ENCODE data around the gene WDR35.

Gene WDR35

DNA sequence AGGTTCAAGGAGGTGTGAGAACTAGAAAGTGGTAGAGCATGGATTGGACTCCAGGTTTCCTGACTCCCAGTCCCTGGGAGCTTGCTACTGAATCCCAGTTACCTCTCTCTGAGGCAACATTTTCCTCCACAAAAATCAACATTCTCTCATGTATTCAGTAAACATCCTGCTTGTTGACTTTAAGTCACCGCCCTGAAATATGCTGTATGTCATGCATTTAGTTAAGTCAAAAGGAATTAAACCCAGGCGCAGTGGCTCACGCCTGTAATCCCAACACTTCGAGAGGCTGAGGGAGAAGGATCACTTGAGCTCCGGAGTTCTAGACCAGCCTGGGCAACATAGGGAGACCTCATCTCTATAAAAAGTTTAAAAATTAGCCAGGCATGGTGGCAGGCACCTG lies 18.8 kb upstream of the WDR35 start:
- no peak for DNase-seq

DNA sequence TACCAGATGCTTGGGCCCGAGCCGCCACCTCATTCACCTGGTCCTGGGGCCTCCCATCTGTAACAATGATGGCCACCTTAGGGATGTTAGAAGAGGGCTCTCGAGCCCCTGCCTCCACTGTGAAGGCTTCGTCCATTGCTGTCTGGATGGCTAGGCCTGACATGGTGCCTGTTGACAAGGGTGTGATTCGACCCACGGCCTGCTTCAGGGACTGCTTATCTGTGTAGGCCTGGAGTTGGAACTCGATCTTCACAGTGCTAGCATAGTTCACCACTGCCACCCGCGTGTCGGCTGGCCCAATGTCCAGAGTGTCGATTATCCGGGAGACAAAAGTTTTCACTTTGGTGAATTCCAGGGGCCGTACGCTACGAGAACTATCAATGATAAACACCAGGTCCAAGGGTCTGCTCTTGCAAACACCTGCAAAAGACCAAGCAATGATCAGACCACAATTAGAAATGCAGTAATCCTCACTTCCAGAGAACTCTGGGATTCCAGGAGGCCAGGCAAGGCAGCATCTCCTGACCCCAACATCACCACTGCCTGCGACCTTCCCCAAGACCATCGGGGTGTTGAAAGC lies 16.1 kb upstream of the WDR35 start:
- DNase-seq: no peak

DNA sequence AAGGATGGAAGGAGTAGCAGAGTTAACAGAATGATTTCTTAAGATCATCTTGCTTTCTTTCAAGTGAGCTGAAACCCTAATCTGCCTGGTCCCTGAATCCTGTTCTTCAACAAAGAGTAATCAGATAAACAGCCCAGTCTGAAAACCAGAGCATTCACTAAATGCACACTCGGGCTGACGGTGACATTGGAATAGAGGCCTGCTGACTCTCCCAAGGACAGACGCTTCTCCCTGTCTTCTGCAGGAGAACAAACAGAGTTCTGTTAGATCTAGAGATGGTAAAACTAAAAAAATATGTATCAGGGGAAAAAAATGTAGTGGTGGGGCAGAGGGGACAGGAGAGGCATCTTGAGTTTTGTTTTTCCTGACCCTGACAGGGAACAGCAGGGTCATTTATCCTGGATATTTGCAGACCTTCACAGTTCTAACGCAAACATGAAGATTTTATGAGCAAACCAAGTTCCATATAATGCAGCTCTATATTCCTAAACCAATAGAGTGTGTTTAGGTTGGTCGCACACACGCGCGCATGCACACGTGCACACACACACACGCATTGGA lies 15.2 kb upstream of the WDR35 start:
- no peak for DNase-seq

DNA sequence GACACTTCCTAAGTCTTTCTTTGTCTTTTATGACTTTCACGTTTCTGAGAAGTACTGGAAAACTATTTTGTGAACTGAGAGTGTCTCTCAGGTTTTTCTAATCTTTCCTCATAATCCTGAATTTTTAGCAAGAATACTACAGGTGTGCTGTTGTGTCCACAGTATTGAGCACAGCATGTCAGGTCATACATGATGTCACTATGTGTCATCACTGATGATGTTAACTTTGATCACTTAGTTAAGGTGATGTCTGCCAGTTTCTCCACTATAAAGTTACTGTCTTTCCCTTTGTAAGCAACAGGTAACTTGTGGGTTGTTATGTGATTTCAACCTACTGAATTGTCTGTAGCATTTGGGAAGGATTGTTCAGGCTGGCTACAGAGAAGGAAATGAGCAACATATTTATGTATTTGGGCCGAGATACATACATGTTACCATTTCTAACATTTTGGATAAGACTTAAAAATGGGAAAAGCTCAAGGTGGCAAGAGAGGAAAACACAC lies 11.5 kb upstream of the WDR35 start:
- DNase-seq: no peak

DNA sequence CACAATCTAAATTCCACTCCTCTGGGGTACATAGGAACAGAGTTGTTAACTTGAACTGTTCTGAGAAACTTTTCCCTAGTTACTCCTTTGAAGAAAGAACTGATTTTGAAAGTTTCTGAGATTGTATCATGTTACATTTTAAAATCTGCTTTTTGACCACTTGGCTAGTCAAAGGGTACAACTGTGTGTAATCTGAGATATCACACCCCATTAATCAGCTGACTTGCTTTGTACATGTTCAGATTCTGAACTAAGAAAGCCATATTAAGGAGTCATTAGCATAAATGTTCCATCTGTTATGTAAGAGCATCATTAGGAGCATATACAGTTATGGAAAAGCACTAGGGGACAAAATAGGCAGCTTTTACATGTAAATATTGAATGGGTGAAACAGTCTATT lies 3.8 kb upstream of the WDR35 start:
- DNase-seq: no peak

DNA sequence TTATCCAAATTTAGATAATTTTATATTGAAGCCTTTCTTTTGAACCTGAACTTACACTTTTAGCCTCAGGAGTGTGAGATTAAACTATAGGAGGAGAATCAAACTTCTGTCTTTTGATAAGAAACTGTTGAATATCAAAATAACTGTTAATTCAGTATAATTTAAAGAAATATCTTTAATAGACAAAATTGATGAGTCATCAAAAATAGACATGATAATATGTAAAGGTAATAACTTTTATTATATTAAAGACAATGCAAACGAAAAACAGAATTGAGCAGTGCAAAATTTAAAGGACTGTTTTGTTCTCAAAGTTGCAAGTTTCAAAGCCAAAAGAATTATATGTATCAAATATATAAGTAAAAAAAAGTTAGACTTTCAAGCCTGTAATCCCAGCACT lies 2.0 kb upstream of the WDR35 start:
- DNase-seq: no peak

DNA sequence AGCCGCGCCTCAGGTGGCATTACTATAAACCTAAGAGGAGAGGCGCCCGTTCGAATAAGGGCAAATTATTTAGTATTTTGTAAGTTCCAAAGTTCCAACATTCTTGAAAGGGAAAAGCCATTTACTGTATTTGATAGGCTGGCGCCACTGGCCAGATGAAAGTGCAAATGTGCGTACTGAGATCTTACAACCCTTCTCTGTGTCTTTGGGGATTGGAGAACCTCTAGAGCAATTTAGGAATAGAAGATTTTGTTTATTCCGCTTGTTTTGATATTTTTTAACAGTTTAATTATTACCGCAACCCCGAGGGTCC lies 467 bp upstream of the WDR35 start:
- no peak for DNase-seq

DNA sequence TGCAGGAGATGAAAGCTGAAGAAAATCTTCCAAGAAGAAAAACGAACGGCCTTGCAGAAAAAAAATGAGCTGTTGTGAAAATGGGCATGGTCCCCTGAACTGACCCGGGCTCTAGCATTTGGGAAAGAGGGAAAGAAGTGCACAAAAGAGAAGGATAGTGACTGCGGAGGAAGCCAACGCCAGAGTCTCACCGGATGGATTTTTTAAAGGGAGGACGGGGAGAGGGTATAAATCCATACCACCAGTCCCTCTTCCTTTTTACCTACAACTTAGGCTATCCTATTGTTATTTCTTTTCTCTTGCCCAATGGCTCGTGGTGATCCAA lies 601 bp downstream of the WDR35 start:
- no peak for DNase-seq

DNA sequence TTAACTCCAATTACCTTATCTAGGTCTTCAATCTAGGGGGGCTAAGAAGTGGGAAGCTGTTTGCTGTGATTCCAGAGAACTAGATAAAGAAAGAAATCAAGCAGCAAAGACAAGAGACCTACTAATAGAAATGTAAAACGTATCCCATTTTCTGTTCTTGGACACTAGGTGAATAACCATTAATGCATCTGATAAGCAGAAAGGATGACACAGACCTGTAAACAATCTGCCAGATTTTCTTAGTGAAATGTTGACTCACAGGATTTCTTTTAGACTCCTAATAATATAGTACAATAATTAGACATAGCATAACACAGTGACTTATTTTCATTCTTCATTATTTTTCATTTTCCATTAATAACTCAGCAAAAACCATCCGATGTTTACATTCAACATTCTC lies 1.3 kb downstream of the WDR35 start:
- DNase-seq: no peak

DNA sequence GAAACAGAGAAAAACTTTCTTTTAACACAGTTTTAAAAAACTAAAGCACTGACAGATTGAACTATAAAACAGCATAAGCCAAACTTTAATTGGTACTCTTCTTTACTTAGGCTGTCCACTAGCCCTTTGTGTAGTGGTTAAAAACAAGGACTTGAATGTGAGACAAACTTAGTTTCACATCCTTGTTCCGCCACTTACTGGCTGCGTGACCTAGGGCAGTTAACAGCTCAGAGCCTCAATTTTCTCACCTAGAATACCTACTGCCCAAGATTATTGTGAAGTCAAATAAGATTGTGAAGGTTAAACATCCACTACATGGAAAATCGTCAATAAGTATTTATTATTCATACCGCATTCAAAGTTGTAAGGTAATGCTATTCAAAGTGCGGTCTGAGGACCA lies 2.0 kb downstream of the WDR35 start:
- no peak for DNase-seq

DNA sequence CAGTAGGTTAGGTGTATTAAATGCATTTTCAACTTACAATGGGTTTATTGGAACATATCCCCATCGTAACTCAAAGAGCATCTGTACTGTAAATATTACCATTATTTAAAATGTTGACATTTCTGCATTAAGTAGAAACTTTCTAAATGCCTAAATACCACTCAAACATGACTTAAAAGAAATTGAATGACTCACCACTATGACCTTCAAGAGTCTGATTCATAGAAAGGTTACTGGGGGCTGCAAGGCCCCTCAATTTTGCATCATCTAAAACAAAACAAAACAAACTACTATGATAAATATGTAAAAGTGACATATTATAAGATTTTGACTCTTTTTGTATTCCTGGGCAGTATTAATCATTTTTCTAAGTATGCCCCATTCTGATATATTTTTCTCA lies 7.6 kb downstream of the WDR35 start:
- DNase-seq: no peak

DNA sequence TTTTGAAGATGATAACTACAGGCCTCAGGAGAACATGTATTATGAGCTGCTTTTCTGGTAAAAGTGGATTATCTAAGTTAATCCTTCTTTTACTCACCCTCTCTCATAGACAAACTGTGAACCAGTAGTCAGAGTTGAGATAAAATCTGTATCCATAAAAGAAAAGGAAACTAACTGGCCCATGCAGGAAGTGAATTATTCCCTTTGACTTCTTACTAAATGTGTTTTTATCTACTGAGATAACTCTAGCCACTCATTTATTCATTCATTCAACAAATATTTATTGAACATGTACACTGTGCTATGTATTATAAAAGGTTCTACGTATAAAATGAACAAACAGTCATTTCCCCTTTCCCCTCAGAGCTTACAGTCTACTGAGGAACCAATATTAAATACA lies 10.0 kb downstream of the WDR35 start:
- DNase-seq: no peak

DNA sequence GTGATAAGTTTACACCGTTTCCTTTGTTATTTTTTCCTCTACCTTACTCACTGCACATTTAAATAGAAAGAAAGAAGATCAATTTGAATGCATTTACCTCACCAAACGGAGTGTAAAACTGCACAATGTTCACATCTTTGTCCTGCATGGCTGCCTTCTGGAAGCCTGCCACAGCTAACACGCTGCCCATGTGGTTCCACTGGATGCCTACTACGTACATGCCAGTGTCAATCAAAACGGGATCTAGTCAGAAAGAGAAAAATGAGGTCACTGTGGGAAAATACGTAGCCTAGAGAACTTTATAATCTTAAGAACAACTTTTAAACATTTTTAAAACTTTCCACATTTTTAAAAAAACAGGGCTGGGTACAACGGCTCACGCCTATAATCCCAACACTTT lies 16.4 kb downstream of the WDR35 start:
- no peak for DNase-seq

DNA sequence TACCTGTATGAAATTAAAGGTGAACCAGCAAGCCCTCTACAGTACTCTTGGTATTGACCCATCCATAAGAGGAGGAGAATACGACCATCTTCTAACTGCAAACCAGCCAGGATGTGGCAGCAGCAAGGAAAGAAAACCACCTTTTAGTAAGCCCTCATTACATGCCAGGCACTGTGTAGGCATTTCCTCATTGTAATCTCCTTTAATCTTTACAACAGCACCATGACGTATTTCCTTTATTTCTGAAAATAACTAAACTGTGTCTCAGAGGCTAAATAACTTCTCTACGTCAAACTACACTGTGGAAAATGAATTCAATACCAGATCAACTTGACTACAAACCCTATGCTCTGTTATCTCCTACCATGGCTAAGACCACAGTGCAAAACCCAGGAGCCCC lies 18.2 kb downstream of the WDR35 start:
- no peak for DNase-seq

DNA sequence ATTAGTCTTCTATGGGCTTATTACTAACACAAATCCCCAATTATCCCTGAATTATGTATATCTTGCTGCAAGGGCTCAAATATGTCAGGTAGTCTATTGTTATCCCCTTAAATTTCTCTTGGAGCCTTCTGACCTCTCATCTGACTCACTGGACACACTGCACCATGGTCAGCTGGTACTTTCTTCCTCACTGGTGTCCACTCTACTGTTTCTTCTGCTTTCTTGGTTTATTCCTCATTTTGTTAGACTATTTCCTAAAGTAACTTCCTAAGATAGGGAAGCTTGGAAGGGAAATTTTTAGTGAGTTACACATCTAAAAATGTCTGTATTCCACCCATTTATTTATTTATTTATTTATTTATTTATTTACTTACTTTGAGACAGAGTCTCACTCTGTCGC lies 26.5 kb downstream of the WDR35 start:
- no peak for DNase-seq

DNA sequence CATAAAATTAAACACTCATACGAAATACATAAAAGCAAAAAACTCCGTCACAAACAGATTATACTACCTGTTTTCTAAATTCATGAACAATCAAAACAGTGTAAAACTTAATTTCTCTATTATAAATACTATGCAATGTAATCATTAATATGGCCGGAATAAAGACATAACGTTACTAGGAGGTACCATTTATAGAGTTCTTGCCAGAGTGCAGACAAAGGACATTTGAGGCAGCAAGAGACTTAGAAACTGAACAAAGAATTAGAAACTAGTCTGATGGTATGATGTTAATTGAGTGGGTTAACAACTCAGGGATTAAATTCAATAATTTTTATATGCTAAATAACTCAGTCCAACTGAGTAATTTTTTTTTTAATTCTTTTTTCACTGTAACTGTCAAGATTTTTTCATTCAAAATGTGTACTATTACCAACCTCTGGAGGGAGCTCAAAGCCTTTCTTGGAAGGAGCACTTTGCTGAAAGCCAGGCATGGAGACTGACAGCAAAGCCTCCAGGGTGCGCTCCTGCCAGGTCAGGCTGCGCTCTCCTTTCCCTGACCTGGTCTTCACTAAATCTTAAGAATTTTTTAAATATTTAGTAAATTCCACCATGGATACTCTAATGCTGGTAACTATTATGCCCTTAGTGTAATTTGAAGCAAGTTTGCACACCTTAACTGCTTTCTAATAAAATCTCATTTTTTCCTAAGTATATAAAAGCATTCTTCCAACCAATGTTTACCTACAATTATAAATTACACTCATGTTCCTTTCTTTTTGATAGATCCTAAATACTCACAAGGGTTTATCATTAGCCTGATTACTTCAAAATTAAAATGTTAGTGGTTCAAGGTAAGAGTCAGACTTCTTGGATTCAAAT lies 34.1 kb downstream of the WDR35 start:
- peak in 1 of 2 experiments; percentile 19 for DNase-seq

DNA sequence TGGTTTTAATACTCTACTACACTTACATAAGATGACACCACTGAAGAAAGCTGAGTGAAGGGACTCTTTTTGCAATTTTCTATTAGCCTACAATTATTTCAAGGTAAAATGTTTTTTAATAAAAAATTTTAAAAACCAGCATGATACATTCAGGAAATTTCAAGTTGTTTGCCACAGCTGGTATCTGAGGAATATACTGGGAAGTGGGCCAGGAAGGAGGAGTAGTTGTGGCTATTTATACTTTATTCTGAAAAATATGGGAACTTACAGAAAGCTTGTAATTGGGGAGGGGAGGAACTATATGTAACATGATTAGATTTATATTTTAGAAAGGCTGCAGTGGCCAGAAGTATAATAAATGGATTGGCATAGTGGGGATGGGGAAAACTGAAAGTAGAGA lies 40.8 kb downstream of the WDR35 start:
- DNase-seq: no peak

DNA sequence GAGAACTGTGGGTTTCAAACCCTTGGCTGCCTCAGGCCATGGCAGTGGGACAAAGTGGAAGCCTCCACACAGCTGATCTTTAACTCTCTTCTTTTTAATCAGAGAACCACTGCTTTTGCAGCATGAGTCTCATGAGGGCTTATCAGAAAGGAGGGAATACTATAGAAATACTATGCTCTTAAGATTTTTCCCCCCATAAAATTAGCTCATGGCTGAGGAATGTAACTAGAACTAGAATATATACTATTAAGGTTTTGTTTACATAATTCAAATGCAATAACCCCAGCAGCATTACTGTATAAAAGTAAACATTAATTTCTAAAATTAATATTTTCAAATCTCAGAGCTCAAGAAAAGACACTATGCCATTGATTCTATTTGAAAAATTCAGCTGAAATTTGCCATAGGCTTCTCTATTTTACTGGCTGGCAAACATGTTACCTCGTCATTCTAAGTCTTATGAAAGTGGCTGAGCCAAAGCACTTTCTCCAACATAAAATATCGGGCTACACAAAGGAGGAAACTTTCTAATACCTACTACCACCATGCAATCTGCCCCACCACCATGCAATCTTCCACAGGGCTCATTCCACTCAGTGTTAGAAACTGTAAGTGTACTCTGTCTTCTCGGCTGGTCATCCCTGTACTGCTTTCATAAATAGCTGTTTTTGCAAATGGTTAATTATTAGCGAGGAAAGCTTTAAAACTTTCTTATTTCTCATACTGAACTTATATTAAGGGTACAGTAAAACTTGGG lies 42.5 kb downstream of the WDR35 start:
- DNase-seq: no peak

DNA sequence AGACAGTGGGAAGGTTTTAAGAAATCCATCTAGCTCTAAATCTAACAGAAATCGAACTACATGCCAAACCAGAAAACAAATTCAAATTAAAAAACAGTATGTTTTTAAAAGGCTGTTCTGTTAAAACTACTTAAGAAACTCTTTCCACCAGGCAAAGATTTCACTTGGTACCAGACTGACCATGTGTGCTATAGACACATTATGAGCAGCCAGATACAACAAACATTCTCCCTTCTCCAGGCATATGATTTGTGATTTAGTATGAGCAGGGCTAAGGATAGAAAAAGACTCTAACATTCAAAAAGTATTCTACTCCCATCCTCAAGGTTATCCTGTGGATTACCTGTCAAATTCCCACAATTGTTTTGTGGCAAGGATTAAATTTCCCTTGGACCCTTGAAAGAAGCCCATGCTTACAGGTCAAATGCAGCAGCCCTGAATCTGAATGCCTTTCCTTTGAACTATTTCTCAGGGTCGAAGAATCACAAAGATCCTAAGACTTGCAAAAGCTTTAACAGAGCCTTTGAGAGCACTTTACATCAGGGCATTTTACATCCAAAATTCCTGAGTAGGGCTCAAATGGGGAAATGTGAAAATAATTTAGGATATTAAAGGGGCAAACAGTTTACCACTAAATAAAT lies 45.6 kb downstream of the WDR35 start:
- DNase-seq: no peak

DNA sequence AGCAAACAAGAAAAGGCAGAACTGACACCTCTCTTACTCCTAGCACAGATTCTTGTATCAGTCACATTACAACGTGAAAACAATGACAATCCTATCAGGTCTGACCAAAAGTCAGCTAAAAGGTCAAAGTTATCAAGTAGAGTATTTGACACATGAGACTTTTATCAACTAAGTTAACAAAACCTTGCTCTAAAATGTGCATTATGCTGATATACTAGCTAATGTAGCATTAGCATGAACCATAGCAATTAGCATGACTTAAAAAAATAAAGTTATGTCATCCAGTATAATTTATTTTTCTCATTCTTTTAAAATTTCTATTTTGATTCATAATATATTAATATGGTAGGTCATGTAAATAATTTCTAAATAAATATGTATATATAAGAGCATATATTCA lies 46.7 kb downstream of the WDR35 start:
- no peak for DNase-seq

DNA sequence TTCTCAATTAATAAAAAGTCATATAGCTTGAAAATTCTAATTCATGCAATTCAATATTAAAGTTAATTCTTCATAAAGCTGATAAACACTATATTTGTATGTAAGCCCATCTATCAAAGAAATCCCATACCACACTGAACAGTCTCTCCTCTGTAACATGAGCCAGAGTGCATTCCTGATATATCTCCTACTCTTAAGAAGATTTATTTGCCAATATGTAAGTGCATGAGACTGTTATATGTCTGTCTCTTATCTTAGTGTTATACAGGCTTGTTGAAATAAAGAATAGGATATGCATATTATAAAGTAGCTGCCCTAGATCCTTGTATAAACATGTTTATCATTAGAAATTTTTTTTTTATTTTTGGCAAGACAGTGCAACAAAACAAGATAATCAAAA lies 47.7 kb downstream of the WDR35 start:
- no peak for DNase-seq

DNA sequence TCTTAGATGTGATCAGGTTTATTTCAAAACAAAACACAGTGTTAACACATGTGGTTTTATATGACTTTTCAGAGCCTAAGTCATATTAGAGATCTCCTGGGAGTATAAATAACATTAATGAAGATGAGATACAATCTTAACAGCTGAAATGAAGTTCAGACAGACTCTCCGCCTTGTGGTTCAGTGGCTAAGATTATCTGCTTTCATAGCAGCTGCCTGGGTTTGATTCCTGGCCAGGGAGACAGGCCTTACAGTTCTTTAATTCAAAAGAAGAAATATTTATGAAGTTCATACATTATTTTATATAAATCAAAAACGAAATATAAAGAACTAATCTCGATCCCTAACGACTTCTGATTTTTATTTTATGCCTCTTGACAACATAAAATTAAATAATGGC lies 52.9 kb downstream of the WDR35 start:
- DNase-seq: no peak

DNA sequence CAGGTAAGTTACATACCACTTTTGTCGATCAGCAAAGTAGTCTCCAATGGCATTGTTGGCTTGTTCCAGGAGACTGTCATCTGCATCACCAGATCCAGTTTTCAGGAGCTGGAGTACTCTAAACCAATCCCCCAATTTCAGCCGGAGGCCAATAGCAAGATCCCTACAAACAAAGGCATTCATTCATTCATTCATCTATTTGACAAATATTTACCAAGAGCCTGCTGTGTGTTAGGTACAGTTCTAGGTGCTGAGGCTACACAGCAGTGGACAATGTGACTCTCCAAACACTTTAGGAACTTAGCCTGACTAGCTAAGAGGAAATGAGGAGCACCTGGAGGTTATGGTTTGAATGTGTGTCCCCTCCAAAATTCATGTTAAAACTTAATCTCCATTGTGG lies 53.7 kb downstream of the WDR35 start:
- no peak for DNase-seq
